B cell (primary cell): Measurements from ENCODE around the gene SPP1.
"Not testable (repeated sequence)": the region's sequence is repeated elsewhere in the genome, so short reads cannot be mapped to it uniquely, and the experiment has no call there.

ENCODE experiments used
- CTCF ChIP-seq: fragments of 200-600 bp; IDR thresholded peaks from one replicate; pipeline ENCODE4 v1.8.0; 2022; ENCODE audit warnings: antibody characterized with exemption, mild to moderate bottlenecking
- EZH2 ChIP-seq: IDR thresholded peaks from 2 replicates; pipeline ENCODE4 v1.6.1; 2012; ENCODE audit warnings: borderline replicate concordance, low read depth, mild to moderate bottlenecking, moderate library complexity, low read length; ENCODE audit not compliant: insufficient read depth, poor library complexity, severe bottlenecking

DNA sequence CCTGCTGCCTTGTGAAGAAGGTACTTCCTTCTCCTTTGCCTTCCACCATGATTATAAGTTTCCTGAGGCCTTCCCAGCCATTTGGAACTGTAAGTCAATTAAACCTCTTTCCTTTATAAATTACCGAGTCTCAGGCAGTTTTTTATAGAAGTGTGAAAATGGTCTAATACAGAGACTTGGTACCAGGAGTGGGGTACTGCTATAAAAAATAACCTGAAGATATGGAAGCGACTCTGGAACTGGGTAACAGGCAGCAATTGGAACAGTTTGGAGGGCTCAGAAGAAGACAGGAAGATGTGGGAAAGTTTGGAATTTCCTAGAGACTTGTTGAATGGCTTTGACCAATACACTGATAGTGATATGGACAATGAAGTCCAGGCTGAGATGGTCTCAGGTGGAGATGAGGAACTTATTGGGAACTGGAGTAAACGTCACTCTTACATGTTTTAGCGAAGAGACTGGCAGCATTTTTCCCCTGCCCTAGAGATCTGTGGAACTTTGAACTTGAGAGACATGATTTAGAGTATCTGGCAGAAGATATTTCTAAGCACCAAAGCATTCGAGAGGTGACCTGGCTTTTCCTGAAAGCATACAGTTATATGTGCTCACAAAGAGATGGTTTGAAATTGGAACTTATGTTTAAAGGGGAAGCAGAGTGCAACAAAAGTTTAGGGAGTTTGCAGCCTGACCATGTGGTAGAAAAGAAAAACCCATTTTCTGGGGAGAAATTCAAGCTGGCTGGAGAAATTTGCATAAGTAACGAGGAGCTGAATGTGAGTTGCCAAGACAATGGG lies 50.6 kb downstream of the SPP1 start:
- TF ChIP-seq CTCF, EZH2: not testable (repeated sequence)
